GM12891 (cell line): ENCODE data around the gene ACER3.

Source experiments
- PAX5 ChIP-seq: IDR thresholded peaks from 2 replicates; pipeline ENCODE4 v1.6.1; 2011; ENCODE audit warnings: low read length, moderate library complexity, mild to moderate bottlenecking; ENCODE audit not compliant: insufficient read depth, severe bottlenecking
- POLR2A ChIP-seq: IDR thresholded peaks from 2 replicates; pipeline ENCODE4 v1.6.1; 2011; ENCODE audit warnings: low read depth, low read length, control low read depth
- POLR2AphosphoS5 ChIP-seq: IDR thresholded peaks from 2 replicates; pipeline ENCODE4 v1.6.1; 2011; ENCODE audit warnings: low read depth, low read length, control low read depth
- POU2F2 ChIP-seq: IDR thresholded peaks from 2 replicates; pipeline ENCODE4 v1.6.1; 2011; ENCODE audit warnings: low read depth, mild to moderate bottlenecking, control low read depth, low read length, moderate library complexity
- SPI1 ChIP-seq: IDR thresholded peaks from 2 replicates; pipeline ENCODE4 v1.6.1; 2011; ENCODE audit warnings: low read depth, low read length, control low read depth
- TAF1 ChIP-seq: IDR thresholded peaks from 2 replicates; pipeline ENCODE4 v1.6.1; 2011; ENCODE audit warnings: low read depth, low read length, control low read depth

DNA sequence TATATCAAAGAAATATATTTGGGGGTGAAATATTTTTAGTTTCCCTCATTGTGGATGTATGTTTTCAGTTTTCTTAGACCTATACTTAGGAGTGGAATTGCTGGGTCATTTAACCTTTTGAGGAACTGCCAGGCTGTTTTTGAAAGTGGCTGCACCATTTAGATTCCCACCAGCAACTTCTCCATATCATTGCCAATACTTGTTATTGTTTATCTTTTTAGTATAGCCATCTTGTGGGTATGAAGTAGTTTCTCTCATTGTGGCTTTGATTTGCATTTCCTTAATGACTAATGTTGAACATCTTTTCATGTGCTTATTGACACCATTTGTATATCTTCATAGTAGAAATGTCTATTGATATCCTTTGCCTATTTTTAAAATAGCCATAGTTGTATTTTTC, 111.3 kb downstream of the ACER3 start:
- no peak for TF ChIP-seq POLR2AphosphoS5
- TF ChIP-seq POLR2A, result no peak
- TF ChIP-seq SPI1, result no peak
- no peak for TF ChIP-seq TAF1
- TF ChIP-seq PAX5, result no peak
- TF ChIP-seq POU2F2, result no peak
